Loucy (cell line): ENCODE measurements around the gene SOX30.

ENCODE experiments used
- EZH2phosphoT487 ChIP-seq: fragments of 200-600 bp; IDR thresholded peaks from 2 replicates; pipeline ENCODE4 v1.6.1; 2018; ENCODE audit warnings: antibody characterized with exemption, mild to moderate bottlenecking, moderate library complexity, borderline replicate concordance
- TF ChIP-seq, protein P1 (sequence below): fragments of 200-600 bp; sonication (generic); conservative IDR thresholded peaks from 2 replicates; pipeline ENCODE4 v1.5.1; 2014; ENCODE audit warnings: mild to moderate bottlenecking, antibody characterized with exemption, low read length

DNA sequence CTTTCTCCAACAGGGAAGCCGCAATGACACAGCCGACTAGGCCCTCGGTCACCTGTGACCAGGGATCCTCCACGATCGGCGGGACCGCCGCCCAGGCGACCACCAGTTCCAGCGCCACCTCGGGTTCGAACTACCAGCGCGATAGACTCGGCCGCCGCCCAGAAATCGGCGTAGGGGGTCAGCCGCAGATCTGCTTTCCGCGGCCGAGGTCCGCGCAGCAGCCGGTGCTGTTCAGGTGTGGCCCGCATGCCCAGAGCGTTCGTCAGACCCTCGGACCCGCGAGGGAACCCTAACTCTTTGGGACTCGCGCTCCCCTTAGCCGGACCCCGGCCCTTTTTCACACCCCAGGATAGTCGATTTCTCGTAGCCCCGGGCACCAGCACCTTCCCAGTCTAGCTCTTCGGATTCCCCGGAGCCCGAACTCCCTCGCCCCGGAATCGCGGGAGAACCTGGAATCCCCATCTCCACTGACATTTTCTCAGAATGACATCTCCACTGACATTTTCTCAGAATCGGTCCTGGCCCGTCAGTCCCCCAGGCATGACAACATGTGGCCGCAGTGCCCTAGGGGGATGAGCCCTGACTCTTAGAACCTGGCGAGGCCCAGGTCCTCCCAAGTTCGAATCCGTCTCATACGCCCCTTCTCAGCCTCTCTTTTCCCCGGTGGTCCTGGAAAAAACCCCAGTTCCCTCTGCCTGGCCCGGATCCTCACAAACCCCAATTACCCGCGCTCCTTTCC, 19.5 kb upstream of the SOX30 start:
- no peak for TF ChIP-seq EZH2phosphoT487
- TF ChIP-seq, protein P1, sequence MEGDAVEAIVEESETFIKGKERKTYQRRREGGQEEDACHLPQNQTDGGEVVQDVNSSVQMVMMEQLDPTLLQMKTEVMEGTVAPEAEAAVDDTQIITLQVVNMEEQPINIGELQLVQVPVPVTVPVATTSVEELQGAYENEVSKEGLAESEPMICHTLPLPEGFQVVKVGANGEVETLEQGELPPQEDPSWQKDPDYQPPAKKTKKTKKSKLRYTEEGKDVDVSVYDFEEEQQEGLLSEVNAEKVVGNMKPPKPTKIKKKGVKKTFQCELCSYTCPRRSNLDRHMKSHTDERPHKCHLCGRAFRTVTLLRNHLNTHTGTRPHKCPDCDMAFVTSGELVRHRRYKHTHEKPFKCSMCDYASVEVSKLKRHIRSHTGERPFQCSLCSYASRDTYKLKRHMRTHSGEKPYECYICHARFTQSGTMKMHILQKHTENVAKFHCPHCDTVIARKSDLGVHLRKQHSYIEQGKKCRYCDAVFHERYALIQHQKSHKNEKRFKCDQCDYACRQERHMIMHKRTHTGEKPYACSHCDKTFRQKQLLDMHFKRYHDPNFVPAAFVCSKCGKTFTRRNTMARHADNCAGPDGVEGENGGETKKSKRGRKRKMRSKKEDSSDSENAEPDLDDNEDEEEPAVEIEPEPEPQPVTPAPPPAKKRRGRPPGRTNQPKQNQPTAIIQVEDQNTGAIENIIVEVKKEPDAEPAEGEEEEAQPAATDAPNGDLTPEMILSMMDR = no peak
